Head of caudate nucleus (tissue), 42 donors: ENCODE measurements around the gene SINHCAF.
A peak's percentile ranks its signal among the peaks of the same experiment; 100 is the strongest.
"Not testable (repeated sequence)": the region's sequence is repeated elsewhere in the genome, so short reads cannot be mapped to it uniquely, and the experiment has no call there.

Experiments
- DNase-seq, 42 donors: peaks; one replicate each; pipeline versions ENCODE4 v3.0.0 to v3.0.0-alpha.2; 2020 to 2021; ENCODE audit warnings: mixed read lengths in 7 of 42
- intact Hi-C: fragments of 100-400 bp; cut with DNase I; formaldehyde crosslinking; loops from one replicate; pipeline ENCODE4 v1.15.0; 2022

SINHCAF gene

DNA sequence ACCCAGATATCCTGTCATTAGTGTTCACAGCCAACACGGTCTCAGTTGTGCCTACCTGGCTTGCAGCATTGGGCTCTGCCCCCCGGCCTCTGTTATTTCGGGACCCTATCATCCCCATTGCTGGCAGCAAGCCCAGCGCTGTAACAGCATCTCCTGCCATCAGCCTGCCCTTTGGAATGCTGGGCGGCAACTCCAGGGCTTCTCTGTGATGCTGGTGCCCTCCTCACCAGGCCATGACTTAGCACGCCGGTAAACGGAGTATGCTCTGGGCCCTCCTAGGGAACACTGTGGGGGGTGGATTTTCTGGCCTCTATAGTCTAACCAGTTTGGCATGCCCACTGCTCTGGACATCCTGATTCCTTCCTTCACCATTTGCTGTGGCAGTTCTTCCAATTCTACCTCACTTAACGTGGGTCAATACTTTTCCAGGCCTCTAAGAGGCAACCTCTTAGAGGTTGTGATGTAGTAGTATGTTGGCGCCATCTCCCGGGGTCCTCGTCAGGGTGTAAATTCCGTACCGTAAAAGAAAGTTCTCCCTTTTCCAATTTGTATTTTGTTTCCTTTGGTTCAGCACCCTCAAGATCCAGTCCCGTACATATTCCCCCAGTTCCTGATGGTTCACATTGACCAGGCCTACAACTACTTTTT lies 80.0 kb downstream of the SINHCAF start:
- DNase-seq, result no peak
- intact Hi-C loops, result no loop called here

DNA sequence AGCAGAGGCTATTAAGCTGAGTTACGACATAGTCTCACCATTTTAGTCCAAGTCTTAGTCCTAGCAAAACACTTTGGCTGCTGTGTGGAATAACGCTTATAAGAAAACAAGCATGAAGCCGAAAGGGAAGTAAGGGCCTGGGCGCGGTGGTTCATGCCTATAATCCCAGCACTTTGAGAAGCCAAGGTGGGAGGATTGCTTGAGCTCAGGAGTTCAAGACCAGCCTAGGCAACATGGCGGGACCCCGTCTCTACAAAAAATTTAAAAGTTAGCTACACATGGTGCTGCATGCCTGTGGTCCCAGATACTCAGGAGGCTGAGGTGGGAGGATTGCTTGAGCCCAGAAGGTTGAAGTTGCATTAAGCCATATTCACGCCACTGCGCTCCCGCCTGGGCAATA lies 83.5 kb downstream of the SINHCAF start:
- intact Hi-C loops, result not testable (repeated sequence)
- peak in 2 of 42 donors; percentile 5 to 31 for DNase-seq

DNA sequence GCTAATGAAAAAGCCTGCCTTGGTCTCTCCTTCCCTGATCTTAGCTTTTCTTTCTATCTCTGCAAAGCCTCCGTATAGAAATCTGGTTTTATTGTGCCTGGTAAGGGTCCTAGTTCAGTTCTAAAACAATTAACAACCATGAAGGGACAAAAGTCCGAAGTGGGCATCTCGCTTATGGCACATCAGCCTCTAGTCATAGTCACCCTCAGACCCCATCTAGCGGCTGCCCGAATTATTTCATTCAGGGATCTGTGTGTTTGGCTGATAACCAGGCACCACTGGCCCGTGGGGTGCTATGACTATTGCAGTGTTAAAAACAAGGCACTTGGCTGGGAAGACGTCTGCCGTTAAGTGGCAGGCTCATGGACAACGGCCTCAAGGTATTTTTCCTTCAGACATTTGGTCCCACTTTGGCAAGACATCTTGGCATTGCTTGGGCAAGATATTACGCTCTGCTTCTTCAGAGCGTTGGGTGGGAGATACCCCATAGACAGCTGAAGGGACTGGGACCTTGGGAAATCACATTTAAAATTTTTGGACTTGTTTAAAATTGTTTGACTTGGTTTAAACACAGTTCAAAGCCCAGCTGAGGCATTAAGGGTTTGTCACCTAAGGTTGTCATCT lies 87.1 kb downstream of the SINHCAF start:
- intact Hi-C loops, result no loop called here
- DNase-seq, result peak; percentile 31 to 91 (median 76)

DNA sequence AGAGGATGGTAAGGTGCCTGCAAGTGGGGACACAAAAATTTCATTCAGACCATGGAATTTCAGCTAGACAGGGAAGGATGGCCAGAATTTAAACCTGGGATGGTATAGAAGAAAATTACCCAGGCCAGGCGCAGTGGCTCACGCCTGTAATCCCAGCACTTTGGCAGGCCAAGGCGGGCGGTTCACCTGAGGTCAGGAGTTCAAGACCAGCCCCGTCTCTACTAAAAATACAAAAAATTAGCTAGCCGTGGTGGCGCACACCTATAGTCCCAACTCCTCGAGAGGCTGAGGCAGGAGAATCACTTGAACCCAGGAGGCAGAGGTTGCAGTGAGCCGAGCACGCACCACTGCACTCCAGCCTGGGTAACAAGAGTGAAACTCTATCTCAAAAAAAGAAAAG lies 87.6 kb downstream of the SINHCAF start:
- intact Hi-C loops, result not testable (repeated sequence)
- DNase-seq, result peak in 3 of 42 donors; percentile 7 to 21 (median 17)

DNA sequence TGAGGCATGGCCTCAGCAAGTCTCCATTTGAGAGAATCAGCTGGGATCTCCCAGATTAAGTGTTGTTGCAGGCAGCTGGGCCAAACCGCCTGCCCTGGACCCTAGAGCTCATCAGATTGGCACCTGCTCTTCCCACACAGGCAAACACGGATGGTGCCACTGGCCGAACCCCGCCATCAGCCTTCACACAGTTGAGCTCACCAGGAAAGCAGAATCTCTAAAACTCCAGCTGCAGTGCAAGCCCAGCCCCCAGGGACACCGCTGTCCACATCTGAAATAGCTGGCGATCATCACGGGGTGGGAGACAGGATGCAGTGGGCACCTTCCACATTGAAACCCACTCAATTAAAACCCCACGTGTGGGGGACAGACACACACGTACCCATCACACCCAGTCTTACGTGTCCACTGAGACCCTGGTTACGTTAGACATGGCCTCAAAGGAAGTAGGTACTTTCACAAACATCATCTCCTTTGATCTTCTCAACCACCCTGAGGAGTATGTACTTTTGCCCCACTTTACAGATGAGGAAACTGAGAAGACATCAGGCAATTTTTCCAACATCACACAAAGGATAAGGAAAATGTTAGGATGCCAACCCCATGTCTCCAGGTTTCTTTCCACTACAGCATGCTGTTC lies 88.8 kb downstream of the SINHCAF start:
- intact Hi-C loops, result no loop called here
- DNase-seq, result peak in 4 of 42 donors; percentile 6 to 33 (median 20)

DNA sequence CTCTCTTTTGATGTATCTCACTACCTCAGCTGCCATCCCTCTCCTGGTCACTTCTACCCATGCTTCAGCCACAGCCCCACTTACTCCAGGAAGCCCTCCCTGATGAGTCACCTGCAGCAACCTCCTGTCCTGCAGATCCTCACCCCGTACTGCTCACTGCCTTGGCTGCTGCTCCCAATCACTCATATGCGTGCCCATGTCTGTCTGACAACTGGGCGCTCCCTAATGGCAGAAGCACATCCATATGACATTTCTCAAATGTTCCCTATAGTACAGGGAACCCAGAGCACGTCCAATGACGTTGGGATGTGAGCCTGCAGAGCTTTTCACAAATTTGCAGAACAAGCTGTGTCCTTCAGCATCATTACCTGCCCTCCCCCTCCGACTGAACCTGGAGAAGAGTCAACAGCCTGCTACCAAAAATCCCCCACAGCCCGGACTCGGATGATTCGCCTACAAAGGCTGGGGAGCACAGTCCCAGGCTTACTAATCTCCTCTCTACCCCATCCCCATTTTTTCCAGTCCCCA lies 90.0 kb downstream of the SINHCAF start:
- intact Hi-C loops, result no loop called here

DNA sequence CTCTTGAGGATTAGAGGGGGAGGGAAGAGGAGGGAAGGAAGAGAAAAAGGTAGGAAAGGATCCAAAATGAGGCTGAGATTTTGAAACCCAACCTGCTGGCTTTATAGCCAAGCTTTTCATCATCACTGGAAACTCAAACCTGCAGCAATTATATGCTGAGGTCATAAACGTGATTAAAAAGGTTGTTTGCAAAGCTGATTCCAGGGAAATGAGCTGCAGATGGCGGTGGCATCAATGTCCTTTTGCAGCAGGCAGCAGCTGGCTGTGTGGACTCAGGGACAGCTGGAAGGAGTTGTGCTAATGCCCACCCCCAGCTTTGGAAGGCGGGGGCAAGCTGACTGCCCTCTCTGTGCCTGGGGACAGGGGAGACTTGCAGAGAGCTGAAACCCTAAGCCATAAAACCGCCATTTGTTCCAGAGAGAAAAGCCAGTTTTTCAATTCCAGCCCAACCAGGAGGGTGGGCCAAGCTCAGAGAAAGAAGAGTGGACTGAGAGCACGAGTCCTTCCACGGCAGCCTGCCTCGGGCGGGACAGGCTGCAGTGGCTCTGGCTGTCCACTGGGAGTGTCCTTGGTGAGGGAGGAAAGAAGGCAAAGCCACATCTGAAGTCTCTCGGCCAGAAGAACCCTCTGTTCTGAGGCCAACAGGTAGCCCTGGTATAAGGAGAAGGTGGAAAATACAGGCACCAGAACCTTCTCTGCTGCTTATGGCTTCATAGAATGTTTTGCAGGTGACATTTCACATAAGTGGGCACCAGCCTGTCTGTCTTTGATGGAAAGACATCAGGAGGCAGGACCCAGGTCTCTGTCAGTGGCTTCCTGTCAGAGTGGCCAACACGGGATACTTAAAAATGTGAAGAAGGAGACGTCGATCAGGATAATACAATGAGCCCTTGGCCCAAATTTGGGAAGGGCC lies 90.7 kb downstream of the SINHCAF start:
- peak in 39 of 42 donors; percentile 17 to 79 (median 52) for DNase-seq
- intact Hi-C loops, result no loop called here

More for the DNA sequence above, 90.0 kb downstream of the SINHCAF start:
- DNase-seq, result peak in 4 of 42 donors; percentile 4 to 39 (median 15)

DNA sequence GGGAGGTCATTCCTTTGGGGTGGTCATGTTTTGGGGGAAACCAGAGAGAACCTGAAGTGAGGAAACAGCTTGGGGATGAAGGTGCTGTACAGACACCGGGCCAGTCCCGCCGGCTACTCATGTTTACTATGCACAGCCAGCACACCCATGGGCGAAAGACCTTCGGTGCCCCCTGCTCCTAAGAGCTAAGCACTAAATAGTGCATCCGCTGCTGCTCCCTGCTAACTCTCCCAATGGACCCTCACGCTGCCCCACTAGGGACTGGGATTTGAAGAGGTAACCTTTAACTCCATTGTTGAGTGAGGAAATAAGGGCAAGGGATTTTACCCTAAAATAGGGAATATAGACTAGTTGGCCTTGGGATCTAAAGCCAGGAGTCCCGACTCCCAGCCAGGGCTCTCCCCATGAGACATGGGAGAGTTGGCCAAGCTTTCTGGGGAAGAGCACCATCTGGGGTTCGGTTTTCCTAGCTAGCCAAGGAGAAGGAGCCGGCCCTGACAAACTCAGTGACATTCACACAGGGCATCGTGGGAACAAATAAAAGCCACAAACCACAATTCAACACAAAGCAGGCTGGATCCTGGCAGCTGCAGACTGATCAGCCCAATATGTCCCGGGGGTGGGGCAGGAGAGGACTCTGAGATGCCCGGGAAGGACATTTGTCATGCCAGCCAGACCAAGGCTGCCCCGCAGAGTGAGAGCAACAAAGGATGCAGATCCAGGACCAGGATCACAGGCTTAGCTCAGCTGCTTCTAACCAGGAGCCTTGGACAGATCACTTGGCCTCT lies 91.7 kb downstream of the SINHCAF start:
- DNase-seq, result peak in 3 of 42 donors; percentile 8 to 41 (median 32)
- intact Hi-C loops, result no loop called here

DNA sequence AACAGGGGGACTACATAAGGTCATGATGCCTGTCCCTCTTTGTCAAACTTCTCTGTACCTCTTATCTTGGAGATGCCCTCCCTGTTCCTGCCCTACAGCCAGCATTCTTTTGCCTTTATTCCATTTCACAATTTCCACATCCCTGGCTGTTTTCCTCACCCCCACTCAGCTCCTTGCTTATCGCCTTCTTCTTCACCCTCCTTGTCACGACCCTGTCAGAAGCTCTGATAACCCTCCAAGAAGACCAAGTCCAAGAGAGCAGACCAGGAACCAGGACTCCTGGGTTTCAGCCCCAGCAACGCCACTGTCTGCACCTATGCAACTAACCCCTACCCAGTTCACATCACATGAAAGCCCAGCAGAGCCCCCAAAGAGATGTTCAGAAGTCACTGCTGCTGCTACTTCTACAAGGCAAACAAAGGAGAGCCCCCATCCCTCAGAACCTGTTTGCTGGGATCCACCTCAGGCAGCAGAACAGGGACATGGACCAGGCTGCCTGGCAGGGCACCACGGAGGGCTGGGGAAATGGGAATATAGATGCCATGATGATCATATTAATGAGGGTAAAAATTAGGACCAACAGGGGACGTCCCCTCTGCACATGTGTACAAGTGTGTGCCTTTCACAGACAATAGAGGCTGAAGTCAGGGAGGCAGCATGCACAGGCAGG lies 92.8 kb downstream of the SINHCAF start:
- DNase-seq, result peak in 2 of 42 donors; percentile 4 to 32
- intact Hi-C loops, result no loop called here

DNA sequence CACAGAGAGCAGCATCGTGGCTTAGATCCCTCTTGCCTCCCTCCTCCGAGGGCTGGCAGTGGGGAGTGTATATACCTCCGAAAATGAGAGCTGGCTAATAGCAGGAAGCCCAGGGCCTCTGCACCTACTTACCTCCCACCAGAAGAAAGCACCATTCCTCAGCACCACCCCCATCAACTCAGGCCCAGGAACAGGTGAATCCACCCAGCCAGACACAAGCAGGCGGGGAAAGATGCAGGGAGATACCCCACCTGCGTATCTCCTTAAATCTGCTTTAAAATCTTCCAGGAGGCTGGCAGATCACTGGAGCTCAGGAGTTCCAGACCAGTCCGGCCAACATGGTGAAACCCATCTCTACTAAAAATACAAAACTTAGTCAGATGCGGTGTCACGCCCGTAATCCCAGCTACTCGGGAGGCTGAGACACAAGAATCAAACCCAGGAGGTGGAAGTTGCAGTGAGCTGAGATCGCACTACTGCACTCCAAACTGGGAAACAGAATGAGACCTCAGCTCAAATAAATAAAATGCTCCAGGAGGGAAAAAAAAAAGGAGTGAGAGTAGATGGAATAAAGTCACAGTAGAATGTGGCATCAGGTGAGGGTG lies 93.5 kb downstream of the SINHCAF start:
- intact Hi-C loops, result no loop called here

DNA sequence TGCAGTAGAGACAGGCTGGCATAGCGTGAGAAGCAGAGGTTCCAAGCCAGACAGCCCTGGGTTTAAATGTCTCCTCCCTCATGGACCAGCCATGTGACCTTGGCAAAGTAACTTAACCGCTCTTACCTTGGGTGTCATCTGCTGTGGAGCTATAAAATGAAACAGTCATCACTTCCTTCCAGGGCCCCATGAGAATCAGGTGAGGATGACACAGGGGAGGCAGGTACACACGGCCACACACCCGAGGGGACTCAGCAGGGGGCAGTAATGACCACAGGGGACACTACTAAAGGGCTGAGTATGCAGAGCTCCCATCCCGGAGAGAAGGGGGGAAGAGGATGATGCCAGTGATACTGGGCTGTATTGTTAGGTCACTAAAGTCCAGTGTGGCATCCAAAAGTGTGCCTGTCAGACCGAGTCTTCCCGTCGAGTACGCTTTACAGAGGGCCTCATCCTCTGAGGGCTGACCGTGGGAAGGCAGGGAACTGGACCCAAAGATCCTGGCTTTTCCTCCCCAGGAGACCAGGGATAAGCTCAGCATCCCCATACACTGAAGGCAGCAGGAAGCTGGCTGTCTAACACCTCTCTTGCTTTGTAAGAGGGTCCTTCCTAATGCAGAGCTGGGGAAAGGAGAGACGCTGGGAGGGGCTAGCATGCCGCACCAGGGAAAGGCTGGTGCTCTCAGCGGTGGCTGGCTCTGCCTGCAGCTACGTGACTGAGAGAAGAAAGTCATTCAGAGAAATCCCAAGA lies 94.2 kb downstream of the SINHCAF start:
- intact Hi-C loops, result no loop called here
- peak in 1 of 42 donors; percentile 4 for DNase-seq

More for the DNA sequence above, 93.5 kb downstream of the SINHCAF start:
- peak in 2 of 42 donors; percentile 7 to 36 for DNase-seq
